ENCODE data around the gene ATG9A.

The ATG9A gene

DNA sequence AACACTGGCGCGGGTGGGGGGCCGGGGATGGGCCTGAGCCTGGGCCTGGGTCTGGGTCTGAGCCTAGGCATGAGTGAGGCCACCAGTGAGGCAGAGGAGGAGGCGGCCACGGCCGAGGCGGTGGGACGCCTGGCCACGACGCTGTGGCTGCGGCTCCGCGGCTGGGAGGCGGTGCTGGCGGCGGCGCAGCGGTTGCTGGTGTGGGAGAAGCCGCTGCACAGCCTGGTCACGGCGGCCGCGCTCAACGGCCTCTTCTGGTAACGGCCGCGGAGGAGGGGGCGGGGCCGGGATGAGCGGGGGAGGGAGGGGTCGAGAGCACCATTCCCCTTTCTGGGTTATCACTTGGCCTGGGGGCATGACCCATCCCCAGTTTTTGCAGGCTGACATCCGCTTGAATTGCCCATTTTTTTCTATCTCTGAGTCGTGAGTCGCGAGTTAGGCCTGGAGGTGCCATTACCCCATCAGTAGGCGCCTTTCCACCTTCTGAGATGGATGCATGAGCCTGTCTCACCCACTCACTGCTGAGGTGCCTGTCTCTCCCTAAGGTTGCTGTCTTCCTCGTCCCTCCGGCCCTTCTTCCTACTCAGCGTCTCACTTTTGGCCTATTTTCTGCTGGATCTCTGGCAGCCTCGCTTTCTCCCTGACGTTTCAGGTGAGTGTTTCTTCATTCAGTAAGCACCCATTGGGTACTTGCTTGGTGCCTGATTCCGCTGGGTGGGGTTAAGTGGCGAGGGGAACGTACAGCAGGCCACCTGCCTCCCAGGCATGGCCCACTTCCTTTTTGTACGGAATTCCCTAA, 50.9 kb downstream of the ATG9A start:
- TF ChIP-seq, protein P1, sequence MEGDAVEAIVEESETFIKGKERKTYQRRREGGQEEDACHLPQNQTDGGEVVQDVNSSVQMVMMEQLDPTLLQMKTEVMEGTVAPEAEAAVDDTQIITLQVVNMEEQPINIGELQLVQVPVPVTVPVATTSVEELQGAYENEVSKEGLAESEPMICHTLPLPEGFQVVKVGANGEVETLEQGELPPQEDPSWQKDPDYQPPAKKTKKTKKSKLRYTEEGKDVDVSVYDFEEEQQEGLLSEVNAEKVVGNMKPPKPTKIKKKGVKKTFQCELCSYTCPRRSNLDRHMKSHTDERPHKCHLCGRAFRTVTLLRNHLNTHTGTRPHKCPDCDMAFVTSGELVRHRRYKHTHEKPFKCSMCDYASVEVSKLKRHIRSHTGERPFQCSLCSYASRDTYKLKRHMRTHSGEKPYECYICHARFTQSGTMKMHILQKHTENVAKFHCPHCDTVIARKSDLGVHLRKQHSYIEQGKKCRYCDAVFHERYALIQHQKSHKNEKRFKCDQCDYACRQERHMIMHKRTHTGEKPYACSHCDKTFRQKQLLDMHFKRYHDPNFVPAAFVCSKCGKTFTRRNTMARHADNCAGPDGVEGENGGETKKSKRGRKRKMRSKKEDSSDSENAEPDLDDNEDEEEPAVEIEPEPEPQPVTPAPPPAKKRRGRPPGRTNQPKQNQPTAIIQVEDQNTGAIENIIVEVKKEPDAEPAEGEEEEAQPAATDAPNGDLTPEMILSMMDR (IDR thresholded peaks at IDR 0.05; ENCODE audit: insufficient read depth, missing control alignments) = no peak
- no peak for FAIRE-seq
- DNase-seq (ENCODE audit: insufficient read length, low spot score) = no peak

DNA sequence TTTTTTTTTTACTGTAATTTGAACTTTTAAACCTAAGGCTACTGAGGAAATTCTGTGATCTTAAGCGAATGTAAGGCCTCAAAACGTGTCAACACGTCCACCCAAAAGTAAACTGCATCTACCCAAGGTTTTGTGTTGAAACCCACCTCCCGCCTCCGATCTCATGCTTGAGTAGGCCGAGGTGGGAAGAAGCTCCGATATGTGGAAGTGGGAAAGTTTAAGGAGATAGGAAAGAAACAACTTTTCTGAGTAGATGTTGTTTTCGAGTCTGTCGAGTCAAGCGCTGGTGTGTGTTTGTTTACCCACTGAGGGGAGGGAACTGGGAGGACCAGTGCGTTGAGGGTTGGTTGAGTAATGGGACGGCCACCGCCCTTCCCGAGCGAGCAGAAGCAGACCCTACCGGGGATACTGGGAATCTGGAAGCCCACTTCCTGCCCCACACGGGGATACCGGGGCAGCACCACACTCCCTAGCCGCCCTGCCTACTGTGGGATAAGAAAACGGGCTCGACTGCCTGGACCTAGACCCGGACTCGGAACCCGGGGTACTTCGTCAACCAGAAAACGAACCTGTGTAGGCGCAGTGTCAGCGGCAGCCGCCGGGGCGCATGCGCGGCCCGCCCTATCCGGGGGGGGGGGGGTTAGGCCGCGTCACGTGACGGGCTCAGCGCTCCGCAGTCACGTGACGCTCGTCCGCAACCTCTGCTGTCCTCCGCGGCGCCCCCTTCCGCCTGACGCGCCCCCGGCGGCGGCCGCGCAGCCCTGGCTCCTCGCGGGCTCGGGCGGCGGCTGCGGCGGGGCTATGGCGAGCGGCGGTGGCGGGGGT, 51.7 kb downstream of the ATG9A start, which contains the start of gene RETREG2:
RETREG2 (plus strand) TSS at position 724 of the 825 bp plus-strand sequence; CDS start at position 802, 78 bp downstream.
- FAIRE-seq (no peak), DNase-seq (ENCODE audit: insufficient read length, low spot score) (peak; percentile 94)
- TF ChIP-seq, protein P1 (IDR thresholded peaks at IDR 0.05; ENCODE audit: insufficient read depth, missing control alignments) = peak; percentile 45

DNA sequence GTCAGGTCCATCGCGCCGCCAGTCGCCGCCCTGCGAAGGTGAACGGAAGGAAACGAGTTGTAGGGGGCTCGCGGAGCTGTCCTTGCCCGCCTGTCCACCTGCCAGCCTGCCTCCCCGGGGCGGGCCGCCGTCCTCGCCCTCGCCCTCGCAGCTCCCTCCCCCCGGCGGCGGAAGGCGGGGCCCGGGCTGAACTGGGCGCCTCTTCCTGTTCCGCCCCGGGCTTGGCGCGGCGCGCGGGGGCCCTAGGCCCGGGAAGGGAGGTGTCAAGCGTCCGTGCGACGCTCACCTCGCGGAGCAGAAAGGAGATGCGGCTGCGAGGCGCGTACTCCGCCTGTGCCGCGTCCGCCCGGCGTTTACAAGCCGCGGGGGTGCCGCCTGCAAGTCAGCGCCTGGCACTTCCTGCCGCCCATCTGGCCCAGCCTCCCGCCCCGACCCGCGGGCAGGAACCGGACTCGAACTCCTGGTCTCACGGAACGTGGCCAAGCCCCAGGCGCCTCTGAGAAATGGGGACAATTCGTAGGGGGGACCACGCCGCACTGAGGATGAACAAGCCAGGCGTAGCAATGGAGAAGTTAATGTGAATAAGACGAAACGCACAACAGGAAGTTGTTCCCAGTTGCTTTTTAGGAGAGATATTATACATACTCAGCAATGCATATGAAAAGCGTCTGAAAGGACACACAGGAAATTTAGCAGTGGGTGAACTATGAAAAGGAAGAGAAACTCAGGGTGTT, 52.5 kb downstream of the ATG9A start, which contains the start of gene CNPPD1:
CNPPD1 (minus strand) TSS at position 108 of the 734 bp plus-strand sequence; CDS start at position 11, 97 bp downstream.
- TF ChIP-seq, protein P1 (IDR thresholded peaks at IDR 0.05; ENCODE audit: insufficient read depth, missing control alignments) = no peak
- no peak for FAIRE-seq
- DNase-seq (ENCODE audit: insufficient read length, low spot score) = peak; percentile 77

DNA sequence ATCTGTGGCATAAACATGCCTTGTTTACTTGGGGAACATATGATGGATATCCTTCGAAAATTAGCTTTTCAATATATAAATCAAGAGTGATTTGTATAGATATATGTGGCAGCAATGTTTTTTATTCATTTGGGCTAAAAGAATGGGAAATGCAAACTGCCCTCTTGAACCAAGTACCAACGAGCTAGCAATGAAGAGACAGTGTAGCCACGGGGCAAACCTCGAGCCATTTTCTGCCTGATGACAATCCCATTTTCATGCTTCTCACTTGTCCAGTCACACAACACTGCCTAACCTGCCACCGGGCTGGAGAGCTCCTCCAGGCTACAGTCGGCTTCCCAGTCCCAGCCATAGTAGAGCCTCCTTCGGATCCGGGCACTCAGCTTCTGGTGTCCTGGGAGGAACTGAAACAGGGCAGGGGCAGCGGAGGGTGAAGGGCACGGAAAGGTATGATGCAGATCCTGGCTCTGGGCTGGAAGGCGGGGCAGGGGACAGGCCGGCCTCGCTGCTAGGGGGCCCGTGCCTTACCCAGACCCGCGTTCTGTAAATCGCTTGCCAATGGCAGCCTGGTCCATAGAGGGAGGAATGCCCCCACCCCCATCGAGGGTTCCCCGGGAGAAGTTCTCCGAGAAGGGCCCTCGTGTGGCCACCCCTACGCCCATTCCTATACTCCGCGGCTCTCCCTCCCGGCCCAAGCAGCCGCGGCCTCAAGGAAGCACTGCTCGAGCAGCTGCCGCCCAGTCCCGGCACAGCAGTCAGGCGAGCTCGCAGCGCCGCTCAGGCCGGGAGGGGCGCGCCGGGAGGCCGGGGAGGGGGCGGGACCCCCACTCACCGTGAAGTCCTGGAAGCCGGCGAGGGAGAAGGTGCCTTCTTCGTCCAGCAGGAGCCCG, 53.3 kb downstream of the ATG9A start:
- DNase-seq (ENCODE audit: insufficient read length, low spot score) (no peak), FAIRE-seq (no peak)
- TF ChIP-seq, protein P1 (IDR thresholded peaks at IDR 0.05; ENCODE audit: insufficient read depth, missing control alignments) = no peak

DNA sequence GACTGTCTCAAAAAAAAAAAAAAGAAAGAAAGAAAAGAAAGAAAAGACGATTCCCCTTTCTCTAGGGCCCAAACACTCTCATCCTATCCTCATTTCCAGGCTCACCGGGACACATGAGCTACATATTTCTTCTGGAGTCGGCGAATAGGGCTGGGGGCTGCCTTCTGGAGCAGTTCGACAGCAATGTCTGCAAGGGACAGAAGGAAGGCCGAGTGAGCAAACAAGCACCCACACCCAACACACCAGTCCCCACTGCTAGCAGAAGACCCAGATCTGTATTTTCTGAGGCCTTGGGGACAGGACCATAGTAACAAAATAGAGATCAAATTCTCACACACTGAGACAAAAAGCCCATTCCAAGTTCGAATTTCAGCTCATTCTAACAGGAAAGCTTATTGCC, 54.0 kb downstream of the ATG9A start:
- FAIRE-seq = no peak
- TF ChIP-seq, protein P1 (IDR thresholded peaks at IDR 0.05; ENCODE audit: insufficient read depth, missing control alignments) = no peak
- no peak for DNase-seq (ENCODE audit: insufficient read length, low spot score)

DNA sequence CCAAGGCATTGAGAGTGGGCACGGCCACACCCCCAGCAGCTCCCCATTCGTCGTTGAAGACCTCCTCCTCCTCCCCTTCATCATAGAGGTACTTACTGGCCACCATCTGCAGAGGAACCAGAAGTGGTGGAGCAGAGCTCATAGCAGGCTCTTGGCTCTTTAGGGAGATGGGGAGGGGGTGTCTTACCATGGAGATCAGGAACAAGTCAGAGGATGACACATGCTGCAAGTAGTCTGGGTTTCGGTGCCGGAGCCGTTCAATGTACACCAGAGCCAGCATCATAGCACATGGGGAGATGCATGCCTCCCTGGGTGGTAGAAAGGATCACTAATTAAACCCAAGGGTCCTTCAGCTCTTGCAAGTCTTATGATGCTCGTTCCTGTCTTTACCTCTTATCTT, 54.6 kb downstream of the ATG9A start:
- TF ChIP-seq, protein P1 (IDR thresholded peaks at IDR 0.05; ENCODE audit: insufficient read depth, missing control alignments) = no peak

More for the DNA sequence above, 54.6 kb downstream of the ATG9A start:
- no peak for FAIRE-seq
- no peak for DNase-seq (ENCODE audit: insufficient read length, low spot score)

Measured in D721Med (cell line).